C4-2B (cell line): ENCODE measurements around the gene FAM180A.

Experiments used
- ZFX ChIP-seq: fragments of 450-650 bp; IDR thresholded peaks from 2 replicates; pipeline ENCODE4 v1.6.1; 2017
- TF ChIP-seq, protein P1 (sequence below): fragments of 450-650 bp; conservative IDR thresholded peaks from 2 replicates; pipeline ENCODE4 v1.5.1; 2017; ENCODE audit warnings: mild to moderate bottlenecking

GRCh38 chr7:135790371-135790977 lies 41.9 kb upstream of the FAM180A start:
- TF ChIP-seq, protein P1, sequence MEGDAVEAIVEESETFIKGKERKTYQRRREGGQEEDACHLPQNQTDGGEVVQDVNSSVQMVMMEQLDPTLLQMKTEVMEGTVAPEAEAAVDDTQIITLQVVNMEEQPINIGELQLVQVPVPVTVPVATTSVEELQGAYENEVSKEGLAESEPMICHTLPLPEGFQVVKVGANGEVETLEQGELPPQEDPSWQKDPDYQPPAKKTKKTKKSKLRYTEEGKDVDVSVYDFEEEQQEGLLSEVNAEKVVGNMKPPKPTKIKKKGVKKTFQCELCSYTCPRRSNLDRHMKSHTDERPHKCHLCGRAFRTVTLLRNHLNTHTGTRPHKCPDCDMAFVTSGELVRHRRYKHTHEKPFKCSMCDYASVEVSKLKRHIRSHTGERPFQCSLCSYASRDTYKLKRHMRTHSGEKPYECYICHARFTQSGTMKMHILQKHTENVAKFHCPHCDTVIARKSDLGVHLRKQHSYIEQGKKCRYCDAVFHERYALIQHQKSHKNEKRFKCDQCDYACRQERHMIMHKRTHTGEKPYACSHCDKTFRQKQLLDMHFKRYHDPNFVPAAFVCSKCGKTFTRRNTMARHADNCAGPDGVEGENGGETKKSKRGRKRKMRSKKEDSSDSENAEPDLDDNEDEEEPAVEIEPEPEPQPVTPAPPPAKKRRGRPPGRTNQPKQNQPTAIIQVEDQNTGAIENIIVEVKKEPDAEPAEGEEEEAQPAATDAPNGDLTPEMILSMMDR: no peak
- TF ChIP-seq ZFX: no peak
